Measurements from ENCODE around the gene UNC13D. TPM values are rescaled to one million over a fixed set of nuclear protein-coding genes. Genes with fewer than 3 reads are reported as not detected.

Gene UNC13D
- total RNA-seq, 1 experiment from 2014 or later, result 20.2 TPM

DNA sequence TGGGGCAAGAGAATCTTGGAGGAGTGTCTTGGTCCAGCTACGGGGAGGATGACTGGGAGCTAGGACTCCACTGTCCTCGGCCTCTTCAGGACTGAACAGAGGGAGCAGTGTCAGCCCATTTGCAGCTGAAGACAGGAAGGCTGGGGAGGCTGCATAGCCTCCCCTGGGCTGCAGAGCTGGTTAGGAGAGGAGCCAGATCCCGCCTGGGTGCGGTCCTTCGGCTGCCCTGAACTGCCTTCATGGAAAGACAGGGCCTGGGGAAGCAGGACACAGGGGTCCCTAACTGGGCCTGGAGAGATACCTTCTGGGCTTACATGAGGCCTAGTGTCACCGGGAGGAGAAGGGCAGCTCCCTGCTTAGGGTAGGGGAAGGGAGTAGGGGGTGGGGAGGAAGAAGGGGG, 26.6 kb downstream of the UNC13D start (continued):
- TF ChIP-seq EZH2 (IDR thresholded peaks at IDR 0.05) (no peak), EGR1 (IDR thresholded peaks at IDR 0.05; ENCODE audit: low read depth) (no peak), CEBPB (IDR thresholded peaks at IDR 0.05; ENCODE audit: low read depth) (no peak), JUND (IDR thresholded peaks at IDR 0.05) (no peak), FOSL1 (IDR thresholded peaks at IDR 0.05; ENCODE audit: low read depth) (no peak)

DNA sequence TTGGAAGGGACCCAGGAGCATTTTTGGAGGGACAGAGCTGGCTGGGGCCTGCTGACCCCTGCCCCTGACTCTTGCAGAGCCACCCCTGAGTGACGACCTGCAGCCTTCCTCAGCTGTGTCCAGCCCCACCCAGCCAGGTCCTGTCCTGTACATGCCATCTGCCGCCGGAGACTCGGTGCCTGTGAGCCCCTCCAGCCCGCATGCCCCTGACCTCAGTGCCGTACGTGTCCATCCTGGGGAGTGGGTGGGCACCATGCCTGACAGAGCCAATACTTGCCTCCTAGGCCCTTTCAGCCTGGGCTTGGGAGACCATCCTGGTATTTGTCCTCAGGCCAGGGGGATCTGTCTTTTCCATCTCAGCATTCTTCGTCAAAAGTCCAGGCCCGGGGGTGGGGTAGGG, 27.5 kb downstream of the UNC13D start:
- Histone ChIP-seq H3K36me3 (ENCODE audit: control insufficient read depth in 1 of 2, insufficient read depth in 2 of 2, low read length in 2 of 2) (peaks cover 29 to 41% of the 10 kb centered on the region in 2 experiments; a peak in 3 of 4 replicates), H3K27ac (ENCODE audit: low read depth, low read length) (no peak overlapping the region), H3K27me3 (ENCODE audit: insufficient read depth, low read length) (no peaks in the 10 kb centered on the region), H3K9me3 (ENCODE audit: control insufficient read depth in 1 of 2, insufficient read depth in 1 of 2, low read depth in 1 of 2, low read length in 2 of 2) (no peaks in the 10 kb centered on the region), H3K4me2 (ENCODE audit: low read length) (no peak overlapping the region), H3K4me1 (ENCODE audit: control insufficient read depth in 1 of 2, insufficient read depth in 2 of 2, low read length in 2 of 2) (peaks cover 0 to 5% of the 10 kb centered on the region in 2 experiments; a peak in 1 of 4 replicates), H3K4me3 (replicated peaks in 1 of 2; ENCODE audit: low read depth in 1 of 2, low read length in 2 of 2) (no peak overlapping the region), H3K79me2 (ENCODE audit: insufficient read depth, low read length) (no peaks in the 10 kb centered on the region), H3K9me2 (ENCODE audit: insufficient read depth) (no peaks in the 10 kb centered on the region), H4K20me1 (ENCODE audit: insufficient read depth) (no peaks in the 10 kb centered on the region), H3K9ac (ENCODE audit: low read length) (no peak overlapping the region), H2AFZ (ENCODE audit: low read depth, low read length, poor library complexity, severe bottlenecking) (no peak overlapping the region)
- ATAC-seq, result no peak
- RAD21 ChIA-PET (ENCODE audit: low non-redundant PET in 1 of 2, low total read pairs in 2 of 2, uncharacterized antibody in 2 of 2, unreplicated experiment in 2 of 2), result no interaction called here
- intact Hi-C loops (cut with micrococcal nuclease), result no loop called here
- BruUV-seq (replicated peaks), result no TSS peak
- DNase-seq (ENCODE audit: low read depth, low spot score), result no peak
- TF ChIP-seq FOSL1 (IDR thresholded peaks at IDR 0.05; ENCODE audit: low read depth) (no peak), CEBPB (IDR thresholded peaks at IDR 0.05; ENCODE audit: low read depth) (no peak), SIN3A (IDR thresholded peaks at IDR 0.05; ENCODE audit: low read depth) (no peak), TCF7L2 (IDR thresholded peaks at IDR 0.05; ENCODE audit: borderline replicate concordance, extremely low read depth, insufficient read depth, insufficient read length) (no peak), EGR1 (IDR thresholded peaks at IDR 0.05; ENCODE audit: low read depth) (no peak), RAD21 (IDR thresholded peaks at IDR 0.05; ENCODE audit: low read depth) (no peak), SP1 (IDR thresholded peaks at IDR 0.05; ENCODE audit: low read depth) (no peak), JUND (IDR thresholded peaks at IDR 0.05) (no peak), ZNF274 (IDR thresholded peaks at IDR 0.05; ENCODE audit: low read depth, low read length) (no peak), POLR2AphosphoS5 (IDR thresholded peaks at IDR 0.05; ENCODE audit: low read depth, low read length) (no peak), YY1 (IDR thresholded peaks at IDR 0.05; ENCODE audit: extremely low read depth, insufficient replicate concordance, low read depth, low read length) (no peak), ATF3 (IDR thresholded peaks at IDR 0.05) (no peak), SRF (IDR thresholded peaks at IDR 0.05; ENCODE audit: low read depth) (no peak), ZFX (IDR thresholded peaks at IDR 0.05) (no peak), EZH2phosphoT487 (IDR thresholded peaks at IDR 0.05; ENCODE audit: borderline replicate concordance) (no peak), ELF1 (IDR thresholded peaks at IDR 0.05; ENCODE audit: borderline replicate concordance, low read depth) (no peak), CTCF (IDR thresholded peaks at IDR 0.05 in 2 of 3, conservative IDR thresholded peaks at IDR 0.05 in 1 of 3; ENCODE audit: borderline replicate concordance in 1 of 3, insufficient read depth in 1 of 3, low read depth in 2 of 3, low read length in 2 of 3) (no peak)
- TF ChIP-seq, protein P1, sequence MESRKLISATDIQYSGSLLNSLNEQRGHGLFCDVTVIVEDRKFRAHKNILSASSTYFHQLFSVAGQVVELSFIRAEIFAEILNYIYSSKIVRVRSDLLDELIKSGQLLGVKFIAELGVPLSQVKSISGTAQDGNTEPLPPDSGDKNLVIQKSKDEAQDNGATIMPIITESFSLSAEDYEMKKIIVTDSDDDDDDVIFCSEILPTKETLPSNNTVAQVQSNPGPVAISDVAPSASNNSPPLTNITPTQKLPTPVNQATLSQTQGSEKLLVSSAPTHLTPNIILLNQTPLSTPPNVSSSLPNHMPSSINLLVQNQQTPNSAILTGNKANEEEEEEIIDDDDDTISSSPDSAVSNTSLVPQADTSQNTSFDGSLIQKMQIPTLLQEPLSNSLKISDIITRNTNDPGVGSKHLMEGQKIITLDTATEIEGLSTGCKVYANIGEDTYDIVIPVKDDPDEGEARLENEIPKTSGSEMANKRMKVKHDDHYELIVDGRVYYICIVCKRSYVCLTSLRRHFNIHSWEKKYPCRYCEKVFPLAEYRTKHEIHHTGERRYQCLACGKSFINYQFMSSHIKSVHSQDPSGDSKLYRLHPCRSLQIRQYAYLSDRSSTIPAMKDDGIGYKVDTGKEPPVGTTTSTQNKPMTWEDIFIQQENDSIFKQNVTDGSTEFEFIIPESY (IDR thresholded peaks at IDR 0.05; ENCODE audit: extremely low read depth, insufficient replicate concordance, low read length), result no peak
- TF ChIP-seq, protein P2, sequence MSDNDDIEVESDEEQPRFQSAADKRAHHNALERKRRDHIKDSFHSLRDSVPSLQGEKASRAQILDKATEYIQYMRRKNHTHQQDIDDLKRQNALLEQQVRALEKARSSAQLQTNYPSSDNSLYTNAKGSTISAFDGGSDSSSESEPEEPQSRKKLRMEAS (IDR thresholded peaks at IDR 0.05), result no peak
- POLR2A ChIA-PET, result no interaction called here
- CTCF ChIA-PET, result interaction anchor here (2.0 kb wide), 1 partner anchor 11 kb away, joined by 7 read pairs; no protein-coding TSS in a partner anchor
